Measurements from ENCODE around the gene SELENBP1.
"Not testable (repeated sequence)": the region's sequence is repeated elsewhere in the genome, so short reads cannot be mapped to it uniquely, and the experiment has no call there.

The SELENBP1 gene

DNA sequence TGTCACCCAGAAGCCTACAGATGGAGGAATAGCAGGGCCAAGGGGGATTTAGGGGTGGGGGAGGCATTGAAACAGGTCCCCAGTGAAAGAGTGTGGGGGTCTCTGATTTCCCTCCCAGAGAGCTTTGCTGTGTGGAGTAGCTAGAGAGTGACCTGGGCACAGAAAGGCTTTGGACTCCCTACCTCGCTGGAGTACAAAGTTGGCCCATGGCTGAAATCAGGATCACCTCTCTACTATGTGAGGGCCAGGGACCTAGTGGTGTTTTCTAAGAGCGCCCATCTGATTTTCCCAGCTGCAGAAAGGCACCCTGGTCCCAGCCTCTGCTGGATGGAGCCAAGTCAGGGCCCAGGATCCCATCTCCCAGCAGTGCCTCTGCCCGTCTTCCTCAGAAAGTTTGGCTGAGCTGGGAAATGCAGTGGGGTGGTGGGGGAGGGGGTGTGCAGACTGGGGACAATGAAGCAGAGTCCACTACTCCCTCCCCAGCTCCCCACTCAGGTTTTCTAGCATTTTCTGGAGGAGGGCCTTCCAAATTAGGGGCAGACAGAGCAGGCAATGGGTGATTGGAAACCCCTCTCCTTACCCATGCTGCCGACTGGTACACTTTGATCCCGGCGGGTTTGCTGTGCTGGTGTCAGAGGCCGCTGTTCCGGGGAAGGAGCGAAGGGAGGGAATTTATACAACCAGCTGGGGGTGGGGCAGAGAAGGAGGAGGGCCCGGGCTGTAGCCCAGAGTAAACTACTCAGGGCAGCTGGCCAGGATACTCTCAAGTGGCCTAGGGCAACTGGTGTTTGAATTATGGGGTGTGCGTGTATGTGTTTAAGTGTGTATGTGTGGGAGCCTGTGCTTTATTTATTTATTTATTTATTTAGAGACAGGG, at the start of gene SELENBP1:
Gene SELENBP1, minus strand, starts transcription at position 648 of the 877 bp plus-strand sequence. Its CDS starts 64 bp downstream, at position 584.
- DNase-seq, result no peak

DNA sequence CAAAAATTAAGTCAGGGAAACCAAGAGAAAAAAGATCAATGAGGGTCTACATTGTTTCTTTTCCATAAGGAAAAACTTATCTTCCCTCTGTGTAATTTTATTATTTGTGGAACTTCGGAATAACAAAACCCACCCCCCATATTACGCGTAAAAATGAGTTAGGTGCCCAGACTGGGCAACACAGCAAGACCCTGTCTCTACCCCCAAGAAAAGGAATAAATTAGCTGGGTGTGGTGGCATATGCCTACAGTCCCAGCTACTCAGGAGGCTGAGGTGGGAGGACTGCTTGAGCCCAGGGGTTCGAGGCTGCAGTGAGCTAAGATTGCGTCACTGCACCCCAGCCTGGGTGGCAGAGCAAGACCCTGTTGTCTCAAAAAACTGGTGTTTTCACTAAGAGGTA, 47.3 kb upstream of the SELENBP1 start:
- DNase-seq, result no peak

DNA sequence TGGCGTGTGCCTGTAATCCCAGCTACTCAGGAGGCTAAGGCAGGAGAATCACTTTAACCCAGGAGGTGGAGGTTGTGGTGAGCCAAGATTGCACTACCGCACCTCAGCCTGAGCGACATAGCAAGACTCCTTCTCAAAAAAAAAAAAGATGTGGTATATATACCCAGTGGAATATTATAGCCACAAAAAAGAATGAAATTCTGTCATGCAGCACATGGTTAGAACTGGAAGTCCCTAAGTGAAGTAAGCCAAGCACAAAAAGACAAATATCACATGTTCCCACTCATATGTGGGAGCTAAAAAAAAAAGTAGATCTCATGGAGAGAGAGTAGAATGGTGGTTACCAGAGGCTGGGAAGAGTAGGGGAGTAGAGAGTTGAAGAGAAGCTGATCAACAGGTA, 45.6 kb upstream of the SELENBP1 start:
- no peak for DNase-seq

DNA sequence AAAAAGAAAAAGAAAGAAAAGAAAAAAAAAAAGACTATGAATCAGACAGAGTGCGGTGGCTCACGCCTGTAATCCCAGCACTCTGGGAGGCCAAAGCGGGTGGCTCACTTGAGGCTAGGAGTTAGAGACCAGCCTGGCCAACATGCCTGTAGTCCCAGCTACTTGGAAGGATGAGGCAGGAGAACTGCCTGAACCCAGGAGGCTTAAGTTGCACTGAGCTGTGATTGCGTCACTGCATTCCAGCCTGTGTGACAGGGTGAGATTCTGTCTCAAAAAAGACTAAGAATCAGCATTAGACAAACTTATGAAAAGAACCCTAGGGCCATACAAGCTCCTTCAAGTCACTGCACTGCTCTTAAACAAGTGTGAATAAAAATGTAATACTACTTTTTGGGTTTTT, 43.7 kb upstream of the SELENBP1 start:
- DNase-seq, result no peak

DNA sequence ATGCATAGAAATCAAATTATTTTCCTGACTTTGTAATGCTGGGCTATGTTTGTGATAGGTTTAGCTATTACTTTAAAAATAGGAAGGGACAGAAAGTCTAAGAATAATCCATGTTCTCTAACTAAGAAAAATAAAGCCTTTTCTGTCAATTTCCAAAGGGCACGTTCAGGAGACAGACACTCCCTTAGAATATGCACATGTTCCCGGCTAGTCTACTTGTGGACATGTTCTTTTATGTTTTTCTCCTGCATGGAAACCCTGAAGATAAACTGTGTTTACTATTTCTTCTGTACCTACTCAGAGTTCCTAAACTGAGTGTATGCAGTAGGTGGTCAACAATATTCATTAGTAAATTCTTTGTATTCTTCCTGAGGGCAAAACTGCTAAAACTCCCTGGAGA, 39.4 kb upstream of the SELENBP1 start:
- no peak for DNase-seq

DNA sequence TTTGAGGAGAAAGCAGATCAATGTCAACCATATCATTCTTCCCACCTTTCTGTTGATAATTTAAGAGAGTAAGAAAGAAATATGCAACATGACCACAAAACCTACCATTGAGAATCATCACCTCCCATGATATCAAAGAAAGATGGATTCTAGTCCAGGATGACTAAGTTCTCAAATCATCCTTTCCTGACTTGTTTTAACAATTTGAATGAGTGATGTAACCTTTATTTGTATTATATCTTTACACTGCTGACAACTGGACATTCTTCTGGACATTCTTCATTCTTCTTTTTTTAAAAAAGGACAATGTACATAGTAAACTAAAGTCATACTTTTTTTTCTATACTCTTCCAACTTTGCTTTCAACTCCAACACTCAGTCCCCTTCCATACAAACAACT, 36.4 kb upstream of the SELENBP1 start:
- DNase-seq, result no peak

DNA sequence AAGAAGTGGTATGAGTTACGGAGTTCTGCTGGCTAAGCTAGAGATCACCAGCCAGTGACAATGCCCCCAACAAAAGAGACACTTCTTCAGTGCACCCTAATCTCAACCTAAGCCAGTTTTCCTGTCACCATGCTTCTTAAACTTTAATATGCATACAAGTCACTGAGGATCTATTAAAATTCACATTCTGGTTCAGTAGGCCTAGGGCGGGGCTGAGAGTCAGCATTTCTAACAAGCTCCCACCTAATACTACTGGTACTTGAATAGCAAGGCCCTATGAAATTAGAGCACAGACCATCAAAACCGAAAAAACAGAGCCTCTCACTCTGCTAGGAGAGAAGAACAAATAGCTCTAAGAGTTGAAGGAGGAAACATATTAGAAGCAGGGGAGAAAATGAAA, 34.8 kb upstream of the SELENBP1 start:
- DNase-seq, result no peak

DNA sequence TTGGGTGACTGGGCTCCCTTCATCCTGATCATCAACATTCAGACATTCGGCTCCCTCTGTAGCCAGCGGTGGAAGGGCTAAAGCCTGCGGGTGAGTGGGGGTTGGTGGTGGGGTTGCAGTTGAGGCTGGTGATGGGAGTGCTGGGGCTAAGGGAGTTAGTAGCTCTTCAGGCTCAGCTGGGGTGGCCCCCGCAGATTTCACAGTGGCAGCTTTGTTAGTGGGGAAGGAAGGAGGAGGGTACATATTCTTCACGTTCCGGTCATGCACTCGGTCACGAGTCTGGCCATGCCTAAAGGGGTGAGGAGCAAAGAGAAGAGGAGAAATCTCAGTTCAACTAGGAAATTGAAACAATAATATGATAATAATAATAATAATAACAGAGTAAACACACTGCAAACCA, 33.7 kb upstream of the SELENBP1 start:
- DNase-seq, result no peak

DNA sequence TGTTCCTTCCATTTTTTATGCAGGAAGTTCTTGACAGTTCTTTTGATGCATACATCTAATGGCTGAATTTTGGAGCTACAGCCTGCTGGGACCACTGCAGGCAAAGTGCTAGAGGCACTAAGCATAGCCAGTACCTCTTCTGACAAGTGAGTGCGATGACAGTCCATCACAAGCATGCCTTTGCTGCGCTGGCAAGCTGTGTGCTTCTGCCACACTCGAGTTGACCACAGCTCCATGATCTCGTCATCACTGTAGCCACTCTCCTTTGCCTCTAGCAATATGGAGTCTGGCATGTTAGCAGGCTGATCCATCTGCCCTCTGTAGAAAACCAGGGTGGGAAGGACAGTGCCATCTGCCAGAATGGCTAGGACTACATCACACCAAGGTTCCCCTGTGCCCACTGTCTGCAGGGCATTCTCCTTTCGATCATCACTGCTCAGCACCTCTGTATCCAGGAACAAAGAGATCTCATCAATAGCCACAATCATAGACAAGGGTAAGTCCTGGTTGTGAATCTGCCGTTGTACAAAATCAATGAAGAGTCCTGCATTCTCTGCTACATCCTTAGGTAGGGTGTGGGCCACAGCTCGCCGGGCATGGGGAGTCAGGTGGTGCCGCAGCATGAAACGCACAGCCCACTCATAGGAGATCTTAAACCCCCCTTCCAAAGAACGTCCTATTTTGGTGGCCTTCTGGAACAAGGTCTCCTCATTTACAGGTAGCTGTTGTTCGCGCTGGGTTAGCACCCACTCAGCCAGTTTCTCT, 32.9 kb upstream of the SELENBP1 start:
- DNase-seq, result no peak

DNA sequence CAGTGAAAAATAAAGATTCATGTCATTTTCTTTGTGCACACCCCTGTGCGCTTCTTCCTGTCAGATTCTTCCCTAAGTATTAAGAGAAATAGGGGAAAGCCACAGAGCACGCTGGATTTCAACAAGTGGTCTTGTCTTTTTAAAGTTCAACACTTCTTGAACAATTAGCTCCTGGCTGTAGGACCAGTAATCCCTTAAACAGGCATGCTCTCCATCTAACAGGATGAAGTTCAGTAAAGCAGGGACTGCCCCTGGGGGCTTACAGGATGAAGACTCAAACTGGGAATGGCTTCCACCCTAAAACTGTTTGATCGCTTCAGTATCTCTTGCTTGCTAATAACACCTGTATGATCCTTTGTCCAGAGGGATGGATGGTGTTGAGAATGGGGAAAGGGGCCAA, 31.1 kb upstream of the SELENBP1 start:
- no peak for DNase-seq

DNA sequence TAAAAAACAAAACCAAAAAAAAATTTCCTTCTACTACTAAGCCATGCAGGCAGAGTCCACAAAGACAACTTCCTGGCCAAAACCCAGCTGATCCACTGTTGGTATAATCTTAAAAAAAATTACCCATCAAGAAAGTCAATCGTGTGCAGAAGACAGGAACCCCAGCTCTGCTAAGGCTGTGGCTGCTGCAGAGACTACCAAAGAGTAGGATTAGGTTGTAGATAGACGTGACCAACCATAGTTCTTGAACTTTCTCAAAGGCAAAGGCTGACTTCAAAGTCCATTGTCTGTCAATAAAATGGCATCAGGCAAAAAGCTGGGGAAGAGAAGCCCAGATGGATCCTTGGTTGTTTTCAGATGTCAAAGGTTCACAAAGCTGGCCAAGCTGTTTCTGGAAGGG, 30.3 kb upstream of the SELENBP1 start:
- DNase-seq, result no peak

DNA sequence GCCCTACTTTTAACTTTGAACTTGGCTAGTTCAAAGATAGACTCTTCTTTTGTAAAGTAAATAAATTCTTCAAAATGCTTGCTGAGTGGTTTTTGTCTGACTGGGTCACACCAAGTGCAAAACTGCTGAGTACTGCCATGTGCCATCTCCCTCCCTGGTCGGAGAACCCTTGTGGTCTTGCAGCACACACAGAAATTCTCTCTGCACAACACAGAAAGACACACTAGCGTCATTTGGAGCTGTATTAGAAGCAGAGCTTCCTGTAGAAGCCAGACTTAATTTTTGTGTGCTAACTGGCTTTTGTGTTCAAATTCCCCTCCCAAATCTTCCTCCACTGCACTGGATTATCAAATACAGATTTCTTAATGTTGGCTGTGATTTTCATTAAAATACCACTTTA, 29.4 kb upstream of the SELENBP1 start:
- no peak for DNase-seq

DNA sequence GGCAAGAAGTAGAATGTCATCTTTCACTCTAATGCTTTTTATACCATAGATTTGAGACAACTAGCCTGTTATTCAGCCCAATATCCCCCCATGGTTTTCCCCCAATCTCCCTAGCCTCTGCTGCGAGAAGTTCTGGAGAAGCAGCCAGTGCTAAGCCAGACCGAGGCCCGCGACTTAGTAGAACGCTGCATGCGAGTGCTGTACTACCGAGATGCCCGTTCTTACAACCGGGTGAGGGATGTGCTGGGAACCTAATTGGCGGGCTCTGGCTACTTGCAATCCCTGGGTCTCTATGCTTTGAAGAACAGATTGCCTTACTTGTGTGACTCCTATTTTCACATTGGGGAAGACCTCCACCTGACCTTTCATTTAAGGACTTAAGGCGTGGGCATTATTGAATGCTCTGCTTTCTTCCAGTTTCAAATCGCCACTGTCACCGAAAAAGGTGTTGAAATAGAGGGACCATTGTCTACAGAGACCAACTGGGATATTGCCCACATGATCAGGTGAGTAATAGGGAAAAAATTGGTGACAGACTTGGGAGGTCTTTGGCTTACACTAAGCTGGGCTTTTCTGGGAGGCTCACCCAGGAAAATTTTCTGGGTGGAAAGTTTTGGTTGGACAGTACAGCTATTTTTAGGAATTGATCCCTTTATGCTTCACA, 28.8 kb upstream of the SELENBP1 start:
- DNase-seq, result no peak

DNA sequence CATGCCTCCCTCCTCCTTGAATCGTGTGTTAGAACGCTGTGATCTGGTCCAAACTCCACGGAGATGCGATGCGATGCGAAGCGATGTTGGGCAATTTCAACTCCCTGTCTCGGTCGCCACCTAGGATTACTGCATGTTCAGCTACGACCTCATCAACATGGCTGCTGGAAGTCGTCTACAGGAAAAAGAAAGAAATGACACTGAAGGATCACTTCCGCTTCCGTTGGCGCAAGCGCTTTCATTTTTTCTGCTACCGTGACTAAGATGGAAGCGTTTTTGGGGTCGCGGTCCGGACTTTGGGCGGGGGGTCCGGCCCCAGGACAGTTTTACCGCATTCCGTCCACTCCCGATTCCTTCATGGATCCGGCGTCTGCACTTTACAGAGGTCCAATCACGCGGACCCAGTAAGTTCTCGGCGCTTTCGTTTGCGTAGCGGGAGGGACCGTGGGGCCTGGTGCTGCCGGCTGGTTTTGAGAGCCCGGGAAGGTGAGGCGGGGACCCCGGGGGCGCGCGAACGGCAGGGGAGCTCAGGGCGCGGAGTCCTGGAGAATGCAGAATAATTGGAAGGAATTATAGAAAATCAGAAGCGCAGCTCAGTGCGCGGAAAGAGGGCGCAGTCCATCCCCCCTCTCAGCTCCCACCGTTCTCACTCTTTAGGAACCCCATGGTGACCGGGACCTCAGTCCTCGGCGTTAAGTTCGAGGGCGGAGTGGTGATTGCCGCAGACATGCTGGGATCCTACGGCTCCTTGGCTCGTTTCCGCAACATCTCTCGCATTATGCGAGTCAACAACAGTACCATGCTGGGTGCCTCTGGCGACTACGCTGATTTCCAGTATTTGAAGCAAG, 27.0 kb upstream of the SELENBP1 start, which contains the start of gene PSMB4:
Gene PSMB4, plus strand, starts transcription at position 250 of the 848 bp plus-strand sequence. Its CDS starts 15 bp downstream, at position 265.
- DNase-seq, result peak; percentile 97

DNA sequence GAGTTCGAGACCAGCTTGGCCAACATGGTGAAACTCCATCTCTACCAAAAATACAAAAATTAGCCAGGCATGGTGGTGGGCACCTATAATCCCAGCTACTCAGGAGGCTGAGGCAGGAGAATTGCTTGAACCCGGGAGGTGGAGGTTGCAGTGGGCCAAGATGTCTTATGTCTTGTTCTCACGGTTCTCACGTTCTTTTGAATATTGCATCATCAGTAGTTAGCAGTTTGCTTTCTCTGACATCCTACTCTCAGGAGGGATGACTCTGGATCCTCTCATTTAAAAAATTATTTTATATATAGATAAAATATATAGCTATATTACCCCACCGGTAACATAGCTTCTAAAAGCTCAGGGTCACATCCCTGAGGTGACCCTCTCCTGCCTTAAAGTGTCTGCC, 23.8 kb upstream of the SELENBP1 start:
- DNase-seq, result not testable (repeated sequence)

DNA sequence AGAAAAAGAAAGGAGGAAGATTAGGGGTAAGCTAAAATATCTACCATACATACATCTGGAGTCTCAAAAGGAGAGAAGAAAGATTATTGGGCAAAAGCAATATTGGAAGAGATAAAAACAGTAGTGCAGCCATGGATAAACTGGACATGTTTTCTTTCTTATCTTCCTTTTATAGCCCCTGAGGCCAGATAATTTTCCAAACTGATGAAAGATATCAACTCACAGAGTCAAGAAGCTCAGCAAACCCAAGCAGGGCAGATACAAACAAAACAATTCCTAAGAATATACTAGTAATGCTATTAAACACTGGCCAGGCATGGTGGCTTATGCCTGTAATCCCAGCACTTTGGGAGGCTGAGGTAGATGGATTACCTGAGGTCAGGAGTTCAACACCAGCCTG, 21.1 kb upstream of the SELENBP1 start:
- DNase-seq, result no peak

DNA sequence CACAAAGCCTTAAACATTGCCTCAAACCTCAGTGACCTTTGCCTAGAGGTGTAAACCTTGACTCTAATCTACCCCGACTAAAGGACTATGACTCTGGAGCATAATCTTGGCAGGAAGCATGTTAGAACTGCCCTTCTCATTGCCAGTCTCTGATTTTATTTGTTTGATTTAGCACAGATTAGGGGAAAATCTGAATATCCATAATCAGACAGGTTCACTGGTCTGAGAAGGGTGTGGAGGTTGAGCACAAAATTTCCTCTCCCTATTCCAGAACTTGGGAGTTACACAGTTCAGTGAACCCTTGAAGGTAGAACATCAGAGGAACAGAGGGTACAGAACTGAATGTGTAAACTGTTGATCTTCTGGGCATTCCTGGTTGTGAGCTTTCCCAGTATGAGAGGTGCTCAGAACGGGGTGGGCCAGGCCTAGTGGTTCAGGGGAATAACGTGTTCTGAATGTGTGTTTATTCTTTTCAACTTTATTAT, 18.6 kb upstream of the SELENBP1 start:
- no peak for DNase-seq

DNA sequence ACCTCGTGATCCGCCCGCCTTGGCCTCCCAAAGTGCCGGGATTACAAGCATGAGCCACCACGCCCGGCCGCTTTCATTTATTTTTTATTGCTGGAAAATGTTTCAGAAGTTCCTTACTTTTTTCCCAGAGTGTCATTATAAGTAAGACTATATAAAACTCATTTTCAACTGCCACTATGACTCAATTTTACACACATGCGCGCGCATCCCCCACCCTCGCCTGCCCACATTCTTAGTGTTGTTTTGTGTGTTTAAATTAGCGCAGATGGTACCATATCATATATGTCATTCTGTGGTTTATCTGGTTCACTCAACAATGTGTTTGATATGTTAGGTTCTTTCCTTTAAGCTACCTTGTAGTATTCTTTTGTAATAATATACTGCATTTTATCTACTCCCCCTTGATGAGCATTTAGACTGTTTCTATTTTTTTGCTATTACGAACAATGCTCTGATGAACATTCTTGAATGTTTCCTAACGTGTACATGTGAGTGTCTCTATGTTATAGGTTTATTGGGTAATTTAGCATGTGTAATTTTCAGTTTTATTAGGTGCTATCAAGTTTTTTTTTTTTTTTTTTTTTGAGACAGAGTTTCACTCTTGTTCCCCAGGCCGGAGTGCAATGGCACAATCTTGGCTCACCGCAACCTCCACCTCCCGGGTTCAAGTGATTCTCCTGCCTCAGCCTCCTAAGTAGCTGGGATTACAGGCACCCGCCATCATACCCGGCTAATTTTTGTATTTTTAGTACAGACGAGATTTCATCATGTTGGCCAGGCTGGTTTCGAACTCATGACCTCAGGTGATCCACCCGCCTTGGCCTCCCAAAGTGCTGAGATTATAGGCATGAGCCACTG, 17.9 kb upstream of the SELENBP1 start:
- DNase-seq, result not testable (repeated sequence)

DNA sequence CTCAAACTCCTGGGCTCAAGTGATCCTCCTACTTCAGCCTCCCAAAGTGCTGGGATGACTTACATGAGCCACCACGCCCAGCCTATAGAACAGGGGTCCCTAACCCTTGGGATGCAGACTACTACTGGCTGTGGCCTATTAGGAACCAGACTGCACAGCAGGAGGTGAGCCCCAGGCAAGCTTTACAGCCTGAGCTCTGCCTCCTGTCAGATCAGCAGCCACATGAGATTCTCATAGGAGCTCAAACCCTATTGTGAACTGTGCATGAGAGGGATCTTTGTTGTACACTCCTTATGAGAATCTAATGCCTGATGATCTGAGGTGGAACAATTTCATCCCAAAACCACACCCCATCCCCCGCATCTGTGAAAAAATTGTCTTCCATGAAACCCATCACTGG, 13.5 kb upstream of the SELENBP1 start:
- DNase-seq, result no peak

DNA sequence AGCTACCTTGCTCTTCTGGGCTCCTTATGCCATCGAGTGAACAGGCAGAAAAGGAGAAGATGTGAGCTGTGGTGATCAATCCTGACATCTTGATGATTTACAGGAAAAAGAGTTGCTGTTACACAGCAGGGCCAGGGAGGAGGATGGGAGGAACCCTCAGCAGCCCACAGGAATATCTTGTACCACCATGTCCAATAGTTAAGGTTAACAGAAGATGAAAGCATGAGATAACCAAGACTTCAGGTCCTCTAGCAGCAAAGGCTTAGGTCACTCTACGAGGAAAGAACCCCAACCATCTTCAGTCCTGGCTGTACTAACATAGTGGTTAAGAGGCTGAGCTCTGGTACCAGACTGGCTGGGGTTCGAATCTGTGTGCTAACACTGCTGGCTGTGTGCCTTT, 12.1 kb upstream of the SELENBP1 start:
- no peak for DNase-seq

DNA sequence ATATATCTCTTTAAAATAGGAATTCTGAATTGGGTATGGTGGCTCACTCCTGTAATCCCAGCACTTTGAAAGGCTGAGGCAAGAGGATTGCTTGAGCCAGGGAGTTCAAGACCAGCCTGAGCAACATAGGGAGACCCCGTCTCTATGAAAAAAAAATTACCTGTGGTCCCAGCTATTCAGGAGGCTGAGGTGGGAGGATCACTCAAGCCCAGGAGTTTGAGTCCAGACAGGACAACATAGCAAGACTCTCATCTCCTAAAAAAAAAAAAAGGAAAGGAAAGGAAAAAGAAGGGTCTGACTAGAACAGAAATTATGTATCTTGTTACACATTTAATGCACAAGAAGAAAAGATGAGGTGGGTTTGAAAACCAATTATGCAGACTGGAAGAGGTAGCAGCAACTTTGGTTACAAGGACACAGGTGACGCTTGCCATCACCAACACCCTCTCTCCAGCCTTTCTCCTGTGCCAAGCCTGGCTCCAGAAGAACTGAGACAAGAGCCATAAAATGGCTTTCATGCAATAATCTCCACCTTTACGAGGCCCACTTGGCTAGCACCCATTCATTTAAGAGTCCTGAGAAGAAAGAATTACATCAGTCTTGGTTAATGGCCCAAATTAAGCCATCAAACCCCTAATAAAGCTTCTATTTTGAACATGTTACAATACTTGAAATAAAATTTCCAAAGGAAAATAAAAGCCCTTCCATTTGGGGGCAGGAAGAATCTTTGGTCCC, 4.8 kb upstream of the SELENBP1 start:
- DNase-seq, result no peak

Measured in NCI-H1694 treated with DMSO at 0.1 percent for 48 hours (cell line).